ENCODE results near the gene SYT9. TPM values are rescaled to one million over a fixed set of nuclear protein-coding genes. Genes with fewer than 3 reads are reported as not detected.

Gene SYT9
- total RNA-seq, 1 donor from 2014 or later = 0.07 TPM

- H3K9me3 Mint-ChIP-seq (ENCODE audit: low read depth) = no peaks in the 10 kb centered on the region
- no peaks in the 10 kb centered on the region for H3K27me3 Mint-ChIP-seq (ENCODE audit: low read depth)
- H3K4me3 Mint-ChIP-seq (ENCODE audit: unreplicated experiment) = no peak overlapping the region
- TF ChIP-seq CTCF (IDR thresholded peaks at IDR 0.05) = no peak
- H3K4me1 Mint-ChIP-seq (ENCODE audit: low read depth) = peaks cover 2% of the 10 kb centered on the region
- DNase-seq (ENCODE audit: low spot score) = no peak
- H3K27ac Mint-ChIP-seq (ENCODE audit: unreplicated experiment) = no peak overlapping the region
- peaks cover 2% of the 10 kb centered on the region for H3K36me3 Mint-ChIP-seq (ENCODE audit: low read depth)
Measured at GRCh38 chr11:7506243-7506642, 254.5 kb downstream of the SYT9 start.

- H3K4me3 Mint-ChIP-seq (ENCODE audit: unreplicated experiment) = no peak overlapping the region
- H3K27ac Mint-ChIP-seq (ENCODE audit: unreplicated experiment) = no peak overlapping the region
Measured at GRCh38 chr11:7508087-7508486, 256.4 kb downstream of the SYT9 start.

GRCh38 chr11:7509966-7510365, 258.3 kb downstream of the SYT9 start:
- peaks cover 2% of the 10 kb centered on the region for H3K36me3 Mint-ChIP-seq (ENCODE audit: low read depth)
- TF ChIP-seq CTCF (IDR thresholded peaks at IDR 0.05) = no peak
- no peak for DNase-seq (ENCODE audit: low spot score)
- no peak overlapping the region for H3K27ac Mint-ChIP-seq (ENCODE audit: unreplicated experiment)
- no peaks in the 10 kb centered on the region for H3K9me3 Mint-ChIP-seq (ENCODE audit: low read depth)
- H3K27me3 Mint-ChIP-seq (ENCODE audit: low read depth) = no peaks in the 10 kb centered on the region
- H3K4me1 Mint-ChIP-seq (ENCODE audit: low read depth) = peaks cover 23% of the 10 kb centered on the region
- no peak overlapping the region for H3K4me3 Mint-ChIP-seq (ENCODE audit: unreplicated experiment)

More at GRCh38 chr11:7508087-7508486, 256.4 kb downstream of the SYT9 start:
- no peak for TF ChIP-seq CTCF (IDR thresholded peaks at IDR 0.05)
- DNase-seq (ENCODE audit: low spot score) = no peak
- H3K9me3 Mint-ChIP-seq (ENCODE audit: low read depth) = no peaks in the 10 kb centered on the region
- H3K4me1 Mint-ChIP-seq (ENCODE audit: low read depth) = peaks cover 20% of the 10 kb centered on the region
- H3K27me3 Mint-ChIP-seq (ENCODE audit: low read depth) = no peaks in the 10 kb centered on the region
- H3K36me3 Mint-ChIP-seq (ENCODE audit: low read depth) = peaks cover 2% of the 10 kb centered on the region

- Mint-ChIP-seq H3K36me3 (ENCODE audit: low read depth) (no peaks in the 10 kb centered on the region), H3K9me3 (ENCODE audit: low read depth) (no peaks in the 10 kb centered on the region), H3K27me3 (ENCODE audit: low read depth) (peaks cover 3% of the 10 kb centered on the region), H3K4me1 (ENCODE audit: low read depth) (peaks cover 23% of the 10 kb centered on the region), H3K4me3 (ENCODE audit: unreplicated experiment) (no peak overlapping the region), H3K27ac (ENCODE audit: unreplicated experiment) (no peak overlapping the region)
- no peak for DNase-seq (ENCODE audit: low spot score)
- no peak for TF ChIP-seq CTCF (IDR thresholded peaks at IDR 0.05)
Measured at GRCh38 chr11:7511401-7511800, 259.7 kb downstream of the SYT9 start.

GRCh38 chr11:7512525-7513233, 261.0 kb downstream of the SYT9 start:
- H3K27me3 Mint-ChIP-seq (ENCODE audit: low read depth) = peaks cover 3% of the 10 kb centered on the region
- no peaks in the 10 kb centered on the region for H3K9me3 Mint-ChIP-seq (ENCODE audit: low read depth)
- H3K4me1 Mint-ChIP-seq (ENCODE audit: low read depth) = peaks cover 23% of the 10 kb centered on the region
- TF ChIP-seq CTCF (IDR thresholded peaks at IDR 0.05) = no peak
- no peaks in the 10 kb centered on the region for H3K36me3 Mint-ChIP-seq (ENCODE audit: low read depth)
- no peak for DNase-seq (ENCODE audit: low spot score)
- H3K4me3 Mint-ChIP-seq (ENCODE audit: unreplicated experiment) = peak overlapping the region; percentile 85
- H3K27ac Mint-ChIP-seq (ENCODE audit: unreplicated experiment) = peak overlapping the region; percentile 89
